COR-L47 (cell line): Measurements from ENCODE around the gene PPP1R9B.

ENCODE experiments used
- DNase-seq: peaks from one replicate; lab custom pipeline; 2025; lab: John Stamatoyannopoulos, UW

Gene PPP1R9B, protein sequence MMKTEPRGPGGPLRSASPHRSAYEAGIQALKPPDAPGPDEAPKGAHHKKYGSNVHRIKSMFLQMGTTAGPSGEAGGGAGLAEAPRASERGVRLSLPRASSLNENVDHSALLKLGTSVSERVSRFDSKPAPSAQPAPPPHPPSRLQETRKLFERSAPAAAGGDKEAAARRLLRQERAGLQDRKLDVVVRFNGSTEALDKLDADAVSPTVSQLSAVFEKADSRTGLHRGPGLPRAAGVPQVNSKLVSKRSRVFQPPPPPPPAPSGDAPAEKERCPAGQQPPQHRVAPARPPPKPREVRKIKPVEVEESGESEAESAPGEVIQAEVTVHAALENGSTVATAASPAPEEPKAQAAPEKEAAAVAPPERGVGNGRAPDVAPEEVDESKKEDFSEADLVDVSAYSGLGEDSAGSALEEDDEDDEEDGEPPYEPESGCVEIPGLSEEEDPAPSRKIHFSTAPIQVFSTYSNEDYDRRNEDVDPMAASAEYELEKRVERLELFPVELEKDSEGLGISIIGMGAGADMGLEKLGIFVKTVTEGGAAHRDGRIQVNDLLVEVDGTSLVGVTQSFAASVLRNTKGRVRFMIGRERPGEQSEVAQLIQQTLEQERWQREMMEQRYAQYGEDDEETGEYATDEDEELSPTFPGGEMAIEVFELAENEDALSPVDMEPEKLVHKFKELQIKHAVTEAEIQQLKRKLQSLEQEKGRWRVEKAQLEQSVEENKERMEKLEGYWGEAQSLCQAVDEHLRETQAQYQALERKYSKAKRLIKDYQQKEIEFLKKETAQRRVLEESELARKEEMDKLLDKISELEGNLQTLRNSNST

DNA sequence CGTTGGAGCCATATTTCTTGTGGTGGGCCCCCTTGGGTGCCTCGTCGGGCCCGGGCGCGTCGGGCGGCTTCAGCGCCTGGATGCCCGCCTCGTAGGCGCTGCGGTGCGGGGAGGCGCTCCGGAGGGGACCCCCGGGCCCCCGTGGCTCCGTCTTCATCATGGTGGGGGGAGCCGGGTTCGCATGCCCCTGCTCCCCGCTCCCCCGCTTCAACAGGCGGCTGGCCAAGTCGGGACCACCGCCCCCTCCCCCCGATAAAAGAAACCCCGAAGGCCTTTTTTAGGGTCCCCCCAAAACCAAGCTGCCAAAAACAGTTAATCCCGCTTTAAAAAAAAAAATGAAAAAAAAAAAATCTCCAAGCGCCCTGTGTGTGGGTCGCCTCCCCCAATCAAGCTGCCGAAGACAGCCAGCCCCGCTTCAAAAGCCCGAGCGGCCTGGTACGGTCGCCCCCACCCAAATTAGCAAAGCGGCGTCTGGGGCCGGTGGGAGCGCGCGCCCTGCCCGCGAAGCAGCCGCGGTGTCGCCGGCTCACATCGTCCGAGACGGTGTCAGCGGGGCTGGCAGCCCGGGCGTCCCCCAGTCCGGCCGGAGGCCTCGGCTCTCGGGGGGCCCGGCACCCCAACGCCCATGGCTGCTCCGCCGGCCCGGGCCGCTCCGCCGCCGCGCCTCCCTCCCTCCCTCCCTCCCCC, at the start of gene PPP1R9B:
Gene PPP1R9B, minus strand, starts transcription at position 324 of the 687 bp plus-strand sequence. Its CDS starts 164 bp downstream, at position 160.
- DNase-seq = no peak

DNA sequence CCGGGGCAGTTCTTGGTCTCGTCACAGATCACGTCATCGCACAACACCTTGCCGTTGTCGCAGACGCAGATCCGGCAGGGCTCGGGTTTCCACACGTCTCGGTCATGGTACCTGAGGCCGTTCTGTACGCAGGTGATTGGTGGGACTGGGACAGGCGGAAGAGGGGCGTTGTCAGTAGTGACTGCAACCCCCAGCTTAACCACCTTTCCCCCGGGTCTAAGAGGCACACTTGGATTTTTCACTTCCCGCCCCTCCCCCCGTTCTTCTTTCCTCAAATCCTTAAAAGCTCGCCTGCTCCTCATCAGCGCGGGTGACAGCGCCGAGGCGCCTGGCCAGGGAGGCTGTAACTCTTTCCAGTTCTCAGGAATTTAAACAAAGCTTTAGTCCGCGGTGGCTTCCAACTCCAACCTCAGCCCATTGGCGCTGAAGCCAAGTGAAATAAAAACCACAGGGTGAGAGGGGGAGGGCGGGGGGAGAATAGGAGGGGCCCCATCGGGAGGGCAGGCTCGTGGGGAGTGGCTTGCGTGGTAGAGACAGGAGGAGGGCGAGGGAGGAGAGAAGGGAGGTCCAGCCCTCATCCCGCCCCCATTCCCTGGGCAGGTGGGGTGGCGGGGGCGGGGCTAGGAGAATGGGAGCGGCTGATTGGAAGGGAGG, 49.5 kb upstream of the PPP1R9B start:
- DNase-seq = peak; percentile 66

DNA sequence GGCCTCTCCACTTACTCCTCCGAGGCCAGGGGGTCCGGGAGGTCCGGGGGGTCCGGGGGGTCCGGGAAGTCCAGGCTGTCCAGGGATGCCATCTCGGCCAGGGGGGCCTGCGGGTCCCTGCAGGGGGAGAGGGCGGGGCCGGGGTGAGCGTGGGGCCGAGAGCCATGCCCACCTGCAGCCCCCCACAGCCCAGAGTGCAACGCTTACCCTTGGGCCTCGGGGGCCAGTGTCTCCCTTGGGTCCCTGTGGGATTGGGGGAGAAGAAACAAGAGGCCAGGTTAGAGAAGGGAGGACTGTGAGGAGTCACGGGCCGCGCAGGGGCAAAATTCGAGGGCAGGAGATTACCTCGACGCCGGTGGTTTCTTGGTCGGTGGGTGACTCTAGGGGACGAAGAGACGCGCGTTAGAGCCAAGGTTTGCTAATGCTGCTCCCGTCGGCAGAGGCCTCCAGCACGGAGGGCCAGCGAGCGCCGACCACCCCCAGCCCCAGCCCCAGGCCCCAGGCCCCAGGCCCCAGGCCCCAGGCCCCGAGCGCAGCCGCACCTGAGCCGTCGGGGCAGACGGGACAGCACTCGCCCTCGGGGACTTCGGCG, 48.8 kb upstream of the PPP1R9B start:
- DNase-seq = no peak

DNA sequence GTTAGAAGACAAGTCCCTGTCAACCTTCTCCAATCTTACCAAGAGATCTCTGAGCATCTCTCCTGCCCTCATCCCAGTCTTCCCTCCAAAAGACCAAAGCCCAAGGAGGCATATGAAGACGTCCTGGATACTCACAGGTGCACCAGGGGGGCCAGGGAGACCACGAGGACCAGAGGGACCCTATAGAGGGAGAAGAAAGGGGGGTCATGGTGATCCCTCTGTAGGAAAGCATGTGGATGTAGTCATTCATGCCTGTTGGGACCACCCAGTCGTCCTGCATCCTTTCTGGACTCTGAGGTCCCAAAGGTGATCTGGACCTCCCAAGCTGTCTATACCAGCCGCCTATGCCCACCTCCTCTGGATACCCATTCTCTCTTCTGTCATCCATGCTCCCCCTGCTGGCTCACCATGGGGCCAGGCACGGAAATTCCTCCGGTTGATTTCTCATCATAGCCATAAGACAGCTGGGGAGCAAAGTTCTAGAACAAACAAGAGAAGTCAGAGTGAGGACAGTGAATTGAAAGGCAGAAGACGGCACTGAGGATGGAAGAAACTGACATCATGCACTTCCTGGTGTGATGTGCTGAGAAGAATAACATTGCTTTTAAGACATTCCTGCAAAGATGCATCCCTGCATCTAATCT, 47.7 kb upstream of the PPP1R9B start:
- DNase-seq = peak; percentile 22

DNA sequence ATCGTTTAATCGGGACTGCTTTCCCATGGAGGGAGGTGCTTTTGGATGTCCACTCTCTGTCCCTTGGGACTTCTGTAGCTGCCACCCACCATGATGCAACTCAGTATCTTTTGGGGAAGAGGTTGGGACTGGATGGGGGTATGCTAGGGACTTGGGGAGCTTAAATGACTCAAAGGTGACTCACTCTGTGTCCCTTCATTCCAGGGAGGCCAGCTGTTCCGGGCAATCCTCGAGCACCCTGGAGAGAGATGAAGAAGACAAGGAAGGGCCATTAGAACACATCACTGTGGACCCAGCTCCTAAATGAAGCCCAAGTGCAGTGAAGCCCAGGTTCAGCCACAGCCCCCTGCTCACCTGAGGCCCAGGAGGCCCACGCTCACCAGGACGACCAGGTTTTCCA, 46.3 kb upstream of the PPP1R9B start:
- no peak for DNase-seq

DNA sequence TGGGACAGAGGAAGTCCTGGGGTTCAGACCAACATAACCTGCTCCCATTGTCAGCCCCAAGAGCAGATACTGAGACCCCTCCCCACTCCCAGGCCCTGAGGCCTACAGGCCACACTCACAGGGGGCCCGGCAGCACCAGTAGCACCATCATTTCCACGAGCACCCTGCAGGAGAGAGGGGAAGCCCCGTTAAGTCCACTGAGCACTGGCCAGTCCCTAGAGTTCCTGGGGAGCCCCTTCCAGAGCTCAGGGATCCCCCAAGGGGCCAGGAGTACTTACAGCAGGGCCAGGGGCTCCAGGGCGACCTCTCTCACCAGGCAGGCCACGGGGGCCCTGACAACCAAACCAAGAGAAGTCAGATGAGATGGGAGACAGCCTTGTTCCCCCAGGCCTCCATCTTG, 45.6 kb upstream of the PPP1R9B start:
- no peak for DNase-seq

DNA sequence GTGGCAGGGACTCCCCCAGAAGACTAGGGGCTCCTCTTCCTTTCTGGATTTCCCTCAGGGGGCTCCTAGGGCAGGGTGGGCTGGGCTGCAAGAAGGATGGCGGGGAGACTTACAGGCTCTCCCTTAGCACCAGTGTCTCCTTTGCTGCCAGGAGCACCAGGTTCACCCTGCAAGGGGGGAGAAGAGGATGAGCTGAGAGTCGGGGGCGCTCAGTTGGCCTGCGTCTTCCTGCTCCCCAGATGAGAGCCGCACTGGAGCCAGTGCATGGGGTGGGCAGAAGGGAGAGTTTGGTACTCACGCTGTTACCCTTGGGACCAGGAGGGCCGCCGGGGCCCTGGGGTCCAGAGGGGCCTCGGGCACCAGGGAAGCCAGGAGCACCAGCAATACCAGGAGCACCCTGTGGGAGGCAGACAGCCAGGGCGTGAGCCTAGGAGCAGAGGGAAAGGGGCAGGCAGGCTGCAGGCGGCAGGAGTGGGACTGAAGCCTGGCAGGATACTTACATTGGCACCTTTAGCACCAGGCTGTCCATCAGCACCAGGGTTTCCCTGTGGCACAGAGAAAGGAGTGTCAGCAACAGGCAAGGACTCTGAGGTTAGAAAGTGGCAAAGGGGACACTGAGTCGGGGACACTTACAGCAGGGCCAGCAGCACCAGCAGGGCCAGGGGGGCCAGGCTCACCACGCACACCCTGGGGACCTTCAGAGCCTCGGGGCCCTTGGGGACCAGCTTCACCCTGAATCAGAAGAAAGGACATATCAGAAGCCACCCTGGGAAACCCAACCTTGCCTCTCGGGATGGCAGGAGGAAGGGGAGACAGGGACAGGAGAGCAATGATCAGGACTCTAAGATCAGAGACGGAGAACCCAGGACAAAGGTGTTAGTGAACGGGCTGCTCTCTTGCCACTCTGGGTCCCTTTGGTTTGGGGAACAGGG, 44.7 kb upstream of the PPP1R9B start:
- DNase-seq = no peak

DNA sequence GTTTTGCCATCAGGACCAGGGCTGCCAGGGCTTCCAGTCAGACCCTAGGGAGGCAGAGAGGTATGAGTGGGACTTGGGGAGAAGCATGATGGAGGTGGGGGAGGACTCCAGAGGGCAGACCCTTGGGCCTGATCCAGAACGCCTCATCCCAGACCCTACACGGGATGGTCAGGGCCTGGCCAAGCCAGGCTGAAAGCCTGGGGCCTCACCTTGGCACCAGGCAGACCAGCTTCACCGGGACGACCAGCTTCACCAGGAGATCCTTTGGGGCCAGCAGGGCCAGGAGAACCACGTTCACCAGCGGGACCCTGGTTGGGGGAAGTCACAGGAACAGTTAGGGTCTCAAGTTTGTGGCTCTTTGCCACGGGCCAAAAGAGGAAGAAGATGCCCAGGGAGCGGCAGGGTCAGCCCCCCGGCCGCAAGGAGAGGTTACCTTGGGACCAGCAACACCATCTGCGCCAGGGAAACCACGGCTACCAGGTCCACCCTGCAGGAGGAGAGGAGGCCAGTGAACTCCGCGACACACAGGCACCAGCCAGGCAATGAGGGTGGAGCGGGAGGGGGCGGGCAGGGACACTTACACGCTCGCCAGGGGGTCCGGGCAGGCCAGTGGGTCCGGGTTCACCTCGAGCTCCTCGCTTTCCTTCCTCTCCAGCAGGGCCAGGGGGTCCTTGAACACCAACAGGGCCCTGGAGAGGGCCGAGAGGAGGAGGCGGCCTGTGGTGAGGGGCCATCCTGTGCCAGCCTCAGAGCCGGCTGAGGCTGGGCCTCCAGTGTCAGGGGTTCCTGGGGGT, 43.9 kb upstream of the PPP1R9B start:
- no peak for DNase-seq

DNA sequence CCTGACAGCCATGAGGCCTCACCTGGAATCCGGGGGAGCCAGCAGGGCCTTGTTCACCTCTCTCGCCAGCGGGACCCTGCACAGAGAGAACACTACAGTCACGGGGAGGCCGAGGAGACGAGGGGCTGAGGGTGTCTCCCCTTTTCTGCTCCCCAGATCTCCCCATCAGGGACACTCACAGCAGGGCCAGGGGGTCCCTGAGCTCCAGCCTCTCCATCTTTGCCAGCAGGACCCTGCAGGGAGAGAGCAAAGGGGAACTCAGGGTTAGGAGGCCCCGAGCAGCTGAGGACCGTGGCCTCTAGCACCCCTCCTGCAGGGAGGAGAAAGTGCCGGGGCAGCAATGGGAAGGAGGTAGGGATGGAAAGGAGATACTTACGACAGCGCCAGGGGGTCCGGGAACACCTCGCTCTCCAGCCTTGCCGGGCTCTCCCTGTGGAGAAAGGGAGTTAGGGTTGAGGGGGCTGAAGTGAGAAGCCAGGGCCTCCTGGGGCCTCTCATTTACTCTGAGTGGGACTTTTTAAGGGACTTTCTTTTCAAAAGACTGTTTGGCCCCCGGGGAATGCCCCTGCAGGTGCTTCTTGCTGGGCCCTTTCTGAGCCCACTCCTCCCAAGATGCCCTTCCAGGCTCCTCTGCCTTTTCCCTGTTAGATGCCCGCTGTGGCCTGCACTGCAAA, 42.3 kb upstream of the PPP1R9B start:
- no peak for DNase-seq

DNA sequence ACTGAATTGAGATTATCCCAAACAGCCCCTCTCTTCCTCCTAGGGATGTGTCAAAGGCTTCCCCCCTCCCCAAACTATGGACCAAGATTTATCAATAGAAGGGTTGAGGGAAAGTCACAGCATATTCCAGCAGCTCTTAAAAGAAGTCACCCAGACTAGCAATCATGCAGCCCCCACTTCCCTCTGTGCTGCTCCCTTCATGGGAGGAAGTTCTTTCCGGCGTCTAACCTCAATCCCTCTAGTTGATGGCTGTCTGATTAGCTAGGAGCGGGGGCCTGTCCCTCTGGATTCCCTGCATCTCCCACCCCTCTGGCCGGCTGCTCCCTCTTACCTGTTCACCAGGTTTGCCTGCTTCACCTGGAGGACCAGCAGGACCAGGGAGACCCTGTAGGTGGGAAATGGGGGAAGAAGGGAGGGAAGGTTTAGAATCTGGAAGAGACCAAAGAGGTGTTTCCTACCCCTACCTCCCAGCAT, 41.7 kb upstream of the PPP1R9B start:
- DNase-seq = no peak

DNA sequence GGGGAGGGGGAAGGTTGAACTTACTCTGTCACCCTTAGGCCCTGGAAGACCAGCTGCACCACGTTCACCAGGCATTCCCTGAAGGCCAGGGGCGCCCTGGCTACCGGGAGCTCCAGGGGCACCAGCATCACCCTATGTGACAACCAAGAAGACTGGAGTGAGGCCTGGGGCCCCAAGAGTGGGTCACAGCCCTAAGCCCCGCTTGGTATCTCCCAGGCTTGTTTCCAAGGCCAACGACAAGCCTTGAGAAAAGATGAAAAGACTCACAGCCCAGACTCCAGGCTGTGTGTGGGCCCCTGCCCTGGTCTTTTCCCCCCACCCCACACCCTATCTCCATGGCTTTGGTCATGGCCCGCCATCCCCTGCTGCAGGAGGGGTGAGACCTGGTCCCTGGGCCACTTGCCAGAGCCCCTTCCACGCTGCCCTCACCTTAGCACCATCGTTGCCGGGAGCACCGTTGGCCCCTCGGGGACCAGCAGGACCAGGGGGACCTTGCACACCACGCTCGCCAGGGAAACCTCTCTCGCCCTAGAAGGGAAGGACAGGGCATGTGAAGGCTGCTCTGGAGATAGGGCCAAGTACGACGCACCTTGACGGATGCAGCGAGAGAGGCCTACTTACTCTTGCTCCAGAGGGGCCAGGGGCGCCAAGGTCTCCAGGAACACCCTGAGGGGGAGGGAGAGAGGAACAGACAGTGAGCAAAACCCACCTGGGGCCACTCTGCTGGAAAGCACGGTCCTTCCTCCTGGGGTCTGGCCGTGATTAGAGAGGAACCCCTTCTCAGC, 41.1 kb upstream of the PPP1R9B start:
- DNase-seq = no peak

DNA sequence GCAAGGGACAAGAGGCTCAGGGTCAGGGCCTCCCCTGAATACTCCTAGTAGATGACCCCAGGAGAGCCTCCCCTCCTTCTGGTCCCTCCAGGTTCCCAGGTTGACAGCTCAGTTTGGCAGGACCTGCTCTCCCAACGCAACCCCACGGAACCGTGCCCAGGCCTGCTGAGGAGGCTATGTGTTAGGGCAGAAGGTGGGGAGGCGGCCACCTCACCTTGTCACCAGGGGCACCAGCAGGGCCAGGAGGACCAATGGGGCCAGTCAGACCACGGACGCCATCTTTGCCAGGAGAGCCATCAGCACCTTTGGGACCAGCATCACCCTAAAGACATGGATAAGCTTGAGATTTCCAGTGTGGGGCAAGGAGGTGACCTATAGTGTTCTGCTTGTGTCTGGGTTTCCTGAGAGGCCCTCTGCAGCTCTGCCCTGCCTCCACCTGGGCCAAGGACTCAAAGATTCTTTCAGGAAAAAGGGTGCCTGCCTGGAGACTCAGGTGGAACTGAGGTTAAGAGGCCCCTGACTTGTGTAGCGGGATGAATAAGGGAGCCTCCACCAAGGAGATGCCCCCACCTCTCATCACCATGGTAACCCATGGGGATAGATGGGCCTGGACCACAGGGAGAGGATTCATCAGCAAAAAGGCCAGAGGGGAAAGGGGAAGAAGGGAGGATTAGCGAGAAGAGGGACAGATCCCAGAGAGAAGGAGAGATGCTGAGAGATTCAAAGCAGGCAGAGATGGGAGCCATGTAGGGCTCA, 40.3 kb upstream of the PPP1R9B start:
- DNase-seq = no peak

DNA sequence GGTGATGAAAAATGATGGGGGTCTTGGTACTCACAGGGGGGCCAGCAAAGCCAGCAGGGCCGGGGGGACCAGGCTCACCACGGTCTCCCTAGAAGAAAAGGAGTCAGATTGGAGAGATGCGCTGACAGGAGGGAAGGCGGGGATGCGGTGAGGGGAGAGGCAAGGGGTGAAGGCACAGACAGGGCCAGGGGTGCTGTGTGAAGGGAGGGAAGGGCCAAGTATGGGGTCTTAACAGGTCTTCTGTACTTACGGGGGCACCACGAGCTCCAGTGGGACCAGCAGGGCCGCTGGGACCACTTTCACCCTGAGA, 39.8 kb upstream of the PPP1R9B start:
- no peak for DNase-seq

DNA sequence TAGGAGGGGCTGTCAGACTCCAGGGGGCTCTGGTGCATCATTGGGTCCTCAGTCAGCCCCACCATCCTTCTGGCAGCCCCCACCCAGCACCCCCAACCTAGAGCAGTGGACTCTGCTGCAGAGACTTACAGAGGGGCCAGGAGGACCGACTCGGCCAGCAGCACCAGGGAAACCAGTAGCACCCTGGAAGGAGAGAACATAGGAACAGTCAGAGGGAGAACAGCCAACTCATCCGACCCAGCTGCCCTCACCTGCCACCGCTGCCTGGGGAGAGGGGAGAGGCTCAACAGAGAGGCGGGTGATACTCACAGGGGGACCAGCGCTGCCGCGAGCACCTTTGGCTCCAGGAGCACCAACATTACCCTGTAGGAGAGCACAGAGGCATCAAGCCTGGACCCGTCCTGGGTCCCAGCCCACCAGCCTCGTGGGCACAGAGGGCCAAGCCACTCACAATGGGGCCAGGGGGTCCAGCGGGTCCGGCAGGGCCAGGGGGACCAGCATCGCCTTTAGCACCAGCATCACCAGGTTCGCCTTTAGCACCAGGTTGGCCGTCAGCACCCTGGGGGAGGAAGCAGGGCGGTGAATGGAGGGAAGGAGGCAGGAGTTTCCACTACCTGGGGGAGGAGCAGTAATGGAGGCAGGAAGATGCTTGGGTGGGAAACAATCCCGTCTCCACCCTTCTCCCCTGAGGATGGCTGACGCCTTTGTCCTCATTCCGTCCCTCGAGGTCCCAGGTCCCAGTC, 39.2 kb upstream of the PPP1R9B start:
- no peak for DNase-seq

DNA sequence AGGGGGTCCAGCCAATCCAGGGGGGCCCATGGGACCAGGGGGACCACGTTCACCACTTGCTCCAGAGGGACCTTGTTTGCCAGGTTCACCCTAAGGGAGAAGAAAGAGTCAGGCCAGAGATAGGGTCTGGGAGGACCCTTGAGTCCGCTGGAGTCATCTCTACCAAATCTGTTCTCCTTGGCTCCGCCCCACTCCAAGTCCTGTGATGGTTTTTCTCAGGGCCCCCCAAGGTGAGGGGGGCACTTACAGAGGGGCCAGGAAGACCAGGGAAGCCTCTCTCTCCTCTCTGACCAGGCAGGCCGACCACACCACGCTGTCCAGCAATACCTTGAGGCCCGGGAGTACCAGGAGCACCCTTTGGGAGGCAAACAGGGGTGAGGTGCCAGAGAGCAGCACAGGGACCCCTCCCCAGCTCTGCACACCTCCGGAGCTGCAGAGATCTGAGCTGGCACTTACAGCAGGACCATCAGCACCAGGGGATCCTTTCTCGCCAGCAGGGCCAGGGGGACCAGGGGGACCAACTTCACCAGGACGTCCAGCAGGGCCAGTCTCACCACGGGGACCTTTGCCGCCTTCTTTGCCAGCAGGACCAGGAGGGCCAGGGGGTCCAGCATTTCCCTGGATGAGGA, 38.6 kb upstream of the PPP1R9B start:
- no peak for DNase-seq

DNA sequence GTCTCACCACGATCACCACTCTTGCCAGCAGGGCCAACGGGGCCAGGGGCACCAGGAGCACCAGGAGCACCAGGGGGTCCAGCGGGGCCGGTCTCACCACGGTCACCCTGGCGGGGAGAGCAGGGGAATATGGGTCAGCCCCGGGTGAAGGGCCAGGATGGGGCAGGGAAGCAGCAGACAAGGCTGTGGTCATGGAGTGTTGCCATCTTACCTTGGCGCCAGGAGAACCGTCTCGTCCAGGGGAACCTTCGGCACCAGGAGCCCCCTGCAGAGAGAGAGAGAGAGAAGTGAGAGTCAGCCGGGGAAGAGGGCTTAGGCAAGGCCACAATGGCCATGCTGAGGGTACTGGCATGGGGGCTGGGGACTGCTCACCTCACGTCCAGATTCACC, 38.0 kb upstream of the PPP1R9B start:
- DNase-seq = no peak
